HG02571 (cell line): Measurements from ENCODE around the gene EML4.
"Not testable (repeated sequence)": the region's sequence is repeated elsewhere in the genome, so short reads cannot be mapped to it uniquely, and the experiment has no call there.

Source experiments
- ATAC-seq: cut with Tn5 transposase; IDR thresholded peaks from one replicate; pipeline ENCODE4 v1.9.1; 2021; ENCODE audit warnings: mild to moderate bottlenecking, moderate library complexity; ENCODE audit not compliant: unreplicated experiment

EML4 gene

GRCh38 chr2:42371611-42372473 is 202.7 kb downstream of the EML4 start:
- no peak for ATAC-seq

- no peak for ATAC-seq
Observed at GRCh38 chr2:42372474-42373200, 203.5 kb downstream of the EML4 start.

DNA sequence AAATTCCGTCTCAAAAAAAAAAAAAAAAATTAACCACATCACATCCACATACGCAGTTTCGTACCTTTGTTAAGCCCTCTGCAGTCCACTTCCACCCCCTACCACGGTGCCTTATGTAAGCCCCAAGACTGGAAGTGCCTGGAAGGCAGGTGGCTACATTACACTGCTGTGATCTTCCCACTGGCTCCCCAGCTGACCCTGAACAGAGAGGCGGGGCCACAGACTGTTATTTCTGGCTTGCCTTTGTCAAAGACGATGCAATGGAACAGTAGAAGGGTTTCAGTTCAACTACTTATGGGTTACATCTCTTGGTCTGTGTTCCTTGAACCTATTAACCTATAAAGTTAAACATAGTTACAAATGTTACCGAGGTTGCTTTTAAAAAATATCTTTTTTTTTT is 207.6 kb downstream of the EML4 start:
- ATAC-seq: no peak

DNA sequence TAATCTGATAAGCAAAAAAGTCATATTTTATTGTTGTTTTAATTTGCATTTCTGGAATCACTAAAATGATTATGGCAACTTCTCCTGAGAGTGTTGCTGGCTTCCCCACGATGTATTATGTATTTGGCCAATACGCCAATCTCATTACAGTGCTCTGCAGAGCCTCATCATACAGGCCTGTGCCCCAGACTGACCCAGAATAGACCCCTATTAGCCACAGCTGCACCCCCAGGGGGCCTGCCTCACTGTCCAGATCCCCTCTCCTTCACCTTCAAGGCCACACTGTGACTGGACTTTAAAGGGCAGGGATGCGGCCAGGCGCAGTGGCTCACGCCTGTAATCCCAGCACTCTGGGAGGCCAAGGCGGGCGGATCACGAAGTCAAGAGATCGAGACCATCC is 209.3 kb downstream of the EML4 start:
- no peak for ATAC-seq

- ATAC-seq: not testable (repeated sequence)
Observed at GRCh38 chr2:42380026-42380425, 210.9 kb downstream of the EML4 start.

DNA sequence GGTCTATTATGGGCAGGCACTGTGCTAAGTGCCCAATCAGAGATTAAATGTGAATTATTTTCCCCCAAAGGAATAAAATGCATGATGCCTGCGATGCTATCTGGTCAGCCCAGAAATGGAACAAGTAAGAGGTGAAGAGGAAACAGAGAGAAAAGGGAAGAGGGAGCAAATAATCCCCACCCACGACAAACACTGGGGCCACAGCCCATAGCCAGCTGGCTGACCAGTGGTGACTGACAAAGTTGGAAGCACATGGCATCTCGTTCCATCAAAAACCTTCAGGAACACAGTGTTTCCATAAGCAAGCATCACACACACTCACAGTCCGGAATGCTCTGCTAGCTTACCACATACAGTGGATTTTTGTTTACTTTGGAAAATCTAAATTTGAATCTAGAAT is 213.0 kb downstream of the EML4 start:
- ATAC-seq: no peak
